CD4-positive, alpha-beta memory T cell (primary cell): ENCODE data around the gene MTO1. TPM values are rescaled to one million over a fixed set of nuclear protein-coding genes. Genes with fewer than 3 reads are reported as not detected.

ENCODE experiments used
- CTCF ChIA-PET: fragments of 350-600 bp; sonication (Branson Sonifier 250); formaldehyde crosslinking; loops from one replicate; lab custom pipeline; 2021; ENCODE audit warnings: inconsistent platforms; ENCODE audit not compliant: partially characterized antibody; lab: Charles Lee
- POLR2A ChIA-PET: fragments of 350-600 bp; sonication (Branson Sonifier 250); formaldehyde crosslinking; loops from one replicate; lab custom pipeline; 2021; ENCODE audit not compliant: partially characterized antibody; lab: Charles Lee
- DNase-seq, 5 donors: peaks; one replicate each; pipeline versions ENCODE4 v3.0.0 to v3.0.0-alpha.2; 2020 to 2022; ENCODE audit warnings: mixed read lengths in 1 of 5
- H3K27ac ChIP-seq: one replicate; pipeline ENCODE4 v1.7.0; 2013; ENCODE audit warnings: low read depth, low read length
- H3K27me3 ChIP-seq: 2 replicates; pipeline ENCODE4 v1.7.0; 2013; ENCODE audit warnings: mild to moderate bottlenecking, low read length, moderate library complexity; ENCODE audit not compliant: insufficient read depth
- H3K36me3 ChIP-seq: 2 replicates; pipeline ENCODE4 v1.7.0; 2013; ENCODE audit warnings: mild to moderate bottlenecking, low read length, moderate library complexity; ENCODE audit not compliant: insufficient read depth
- H3K4me1 ChIP-seq: 2 replicates; pipeline ENCODE4 v1.7.0; 2013; ENCODE audit warnings: mild to moderate bottlenecking, low read length, moderate library complexity; ENCODE audit not compliant: insufficient read depth
- H3K4me3 ChIP-seq, 2 donors: one replicate each; pipeline ENCODE4 v1.7.0; 2013; ENCODE audit warnings: low read length in 2 of 2, mild to moderate bottlenecking in 1 of 2
- H3K9me3 ChIP-seq, 2 donors: one replicate each; pipeline ENCODE4 v1.7.0; 2013; ENCODE audit warnings: low read length in 2 of 2, control low read depth in 1 of 2; ENCODE audit not compliant: control insufficient read depth in 1 of 2
- H3K27ac Mint-ChIP-seq, 7 donors: one replicate each; pipeline ENCODE4 v1.8.0; 2020 to 2021; ENCODE audit warnings: mixed read lengths in 7 of 7, mild to moderate bottlenecking in 6 of 7, inconsistent platforms in 3 of 7, moderate library complexity in 3 of 7
- H3K27me3 Mint-ChIP-seq, 2 donors: one replicate each; pipeline ENCODE4 v1.8.0; 2020 to 2021; ENCODE audit warnings: mixed read lengths in 2 of 2
- H3K36me3 Mint-ChIP-seq, 2 donors: one replicate each; pipeline ENCODE4 v1.8.0; 2020 to 2021; ENCODE audit warnings: mixed read lengths in 2 of 2, inconsistent platforms in 1 of 2, mild to moderate bottlenecking in 1 of 2
- H3K4me1 Mint-ChIP-seq, 4 donors: one replicate each; pipeline ENCODE4 v1.8.0; 2020 to 2021; ENCODE audit warnings: mixed read lengths in 4 of 4, mild to moderate bottlenecking in 1 of 4
- H3K4me3 Mint-ChIP-seq, 8 donors: one replicate each; pipeline ENCODE4 v1.8.0; 2020 to 2021; ENCODE audit warnings: mixed read lengths in 8 of 8, mild to moderate bottlenecking in 7 of 8, moderate library complexity in 6 of 8, inconsistent platforms in 3 of 8
- H3K9me3 Mint-ChIP-seq, 8 donors: one replicate each; pipeline ENCODE4 v1.8.0; 2020 to 2021; ENCODE audit warnings: mixed read lengths in 8 of 8, mild to moderate bottlenecking in 5 of 8, inconsistent platforms in 3 of 8, moderate library complexity in 1 of 8
- intact Hi-C: fragments of 100-400 bp; cut with micrococcal nuclease; formaldehyde crosslinking; loops from one replicate; pipeline ENCODE4 v1.15.1; 2023
- polyA plus RNA-seq, 2 donors: library from polyadenylated mRNA; unstranded; fragments of 300-500 nt; fragmentation: Illumina TruSeq; gene quantifications; one replicate each; pipeline ENCODE4 v1.2.3, GENCODE V29; 2021
- total RNA-seq, 2 experiments: library from RNA; stranded (reverse); gene quantifications; one replicate each; pipeline ENCODE4 v1.2.3, GENCODE V29; 2021

The MTO1 gene
- 10 to 100 TPM; 98.9 to 99.8 TPM for total RNA-seq
- polyA plus RNA-seq = 10 to 100 TPM; 31.7 to 40.9 TPM

GRCh38 chr6:73461537-73462350 is at the start of gene MTO1:
TSS of gene MTO1 (plus strand) at chr6:73461737. CDS start at chr6:73461855, 118 bp downstream.
- POLR2A ChIA-PET = interaction anchor here (0.6 to 4.8 kb wide), 37 partner anchors 10 to 1782 kb away, joined by 3 to 135 read pairs (median 6); partner anchors contain the start of genes CGAS, COX7A2, DDX43 and EEF1A1
- peaks cover 25 to 64% (median 44%) of the 10 kb centered on the region in 4 donors for H3K4me1 Mint-ChIP-seq
- Histone ChIP-seq H3K4me1 (peaks cover 46% of the 10 kb centered on the region), H3K27ac (peak within 1 kb of the TSS; percentile 91), H3K36me3 (peaks cover 6% of the 10 kb centered on the region), H3K4me3 (peak within 1 kb of the TSS; percentile 89 to 100), H3K9me3 (no peaks in the 10 kb centered on the region), H3K27me3 (no peaks in the 10 kb centered on the region)
- peak within 1 kb of the TSS; percentile 95 to 99 (median 97) for H3K4me3 Mint-ChIP-seq
- no peaks in the 10 kb centered on the region for H3K9me3 Mint-ChIP-seq
- H3K27me3 Mint-ChIP-seq = no peaks in the 10 kb centered on the region
- peaks cover 9 to 31% of the 10 kb centered on the region in 2 donors for H3K36me3 Mint-ChIP-seq
- DNase-seq = peak; percentile 83 to 93 (median 84)
- intact Hi-C loops = loop anchor here (1.0 to 2.0 kb wide), 5 partner anchors 9 to 191 kb away; partner anchors contain the start of genes CGAS, EEF1A1 and SLC17A5
- peak within 1 kb of the TSS; percentile 95 to 100 (median 98) for H3K27ac Mint-ChIP-seq
- CTCF ChIA-PET = interaction anchor here (0.7 to 4.6 kb wide), 20 partner anchors 10 to 192 kb away, joined by 3 to 42 read pairs (median 5); partner anchors contain the start of genes CGAS and SLC17A5

GRCh38 chr6:73413102-73413501 is 48.4 kb upstream of the MTO1 start:
- no peaks in the 10 kb centered on the region for H3K36me3 ChIP-seq
- H3K27ac Mint-ChIP-seq = no peak overlapping the region
- H3K4me1 ChIP-seq = peaks cover 2% of the 10 kb centered on the region
- H3K9me3 Mint-ChIP-seq = no peaks in the 10 kb centered on the region
- H3K9me3 ChIP-seq = no peaks in the 10 kb centered on the region
- no peaks in the 10 kb centered on the region for H3K27me3 Mint-ChIP-seq
- intact Hi-C loops = no loop called here
- DNase-seq = no peak
- no peak overlapping the region for H3K4me3 Mint-ChIP-seq
- no peak overlapping the region for H3K27ac ChIP-seq
- H3K4me1 Mint-ChIP-seq = peaks cover 2 to 6% (median 4%) of the 10 kb centered on the region in 4 donors
- ChIA-PET POLR2A (no interaction called here), CTCF (no interaction called here)
- no peaks in the 10 kb centered on the region for H3K27me3 ChIP-seq
- peaks cover 4 to 14% of the 10 kb centered on the region in 2 donors for H3K36me3 Mint-ChIP-seq
- no peak overlapping the region for H3K4me3 ChIP-seq

- H3K4me1 Mint-ChIP-seq = peaks cover 21 to 29% (median 22%) of the 10 kb centered on the region in 4 donors
- DNase-seq = no peak
- no peak overlapping the region for H3K4me3 ChIP-seq
- ChIA-PET POLR2A (interaction anchor here (0.7 to 0.8 kb wide), 2 partner anchors 23 to 154 kb away, joined by 3 read pairs; no protein-coding TSS in a partner anchor), CTCF (no interaction called here)
- no peaks in the 10 kb centered on the region for H3K36me3 ChIP-seq
- no peaks in the 10 kb centered on the region for H3K27me3 Mint-ChIP-seq
- intact Hi-C loops = no loop called here
- H3K4me3 Mint-ChIP-seq = peak overlapping the region in 3 of 8 donors; percentile 15 to 61 (median 43)
- peaks cover 14 to 22% of the 10 kb centered on the region in 2 donors for H3K36me3 Mint-ChIP-seq
- peak overlapping the region; percentile 35 to 90 (median 84) for H3K27ac Mint-ChIP-seq
- H3K9me3 Mint-ChIP-seq = no peaks in the 10 kb centered on the region
- peaks cover 26% of the 10 kb centered on the region for H3K4me1 ChIP-seq
- no peaks in the 10 kb centered on the region for H3K9me3 ChIP-seq
- no peak overlapping the region for H3K27ac ChIP-seq
- no peaks in the 10 kb centered on the region for H3K27me3 ChIP-seq
Observed at GRCh38 chr6:73418081-73418741, 43.3 kb upstream of the MTO1 start.

GRCh38 chr6:73421534-73421933 is 40.0 kb upstream of the MTO1 start:
- no peaks in the 10 kb centered on the region for H3K9me3 Mint-ChIP-seq
- no peak for DNase-seq
- no peaks in the 10 kb centered on the region for H3K27me3 Mint-ChIP-seq
- ChIA-PET POLR2A (interaction anchor here (0.6 to 4.4 kb wide), 9 partner anchors 10 to 233 kb away, joined by 3 to 33 read pairs (median 6); partner anchors contain the start of genes CGAS, EEF1A1, MTO1 and SLC17A5), CTCF (interaction anchor here (0.7 to 3.0 kb wide), 7 partner anchors 20 to 45 kb away, joined by 3 to 18 read pairs (median 3); partner anchors contain the start of genes CGAS, DDX43 and MTO1)
- H3K27me3 ChIP-seq = no peaks in the 10 kb centered on the region
- H3K27ac Mint-ChIP-seq = peak overlapping the region; percentile 95 to 99 (median 98)
- peaks cover 33% of the 10 kb centered on the region for H3K4me1 ChIP-seq
- peak overlapping the region in 1 of 2 donors; percentile 45 for H3K4me3 ChIP-seq
- peaks cover 6% of the 10 kb centered on the region for H3K36me3 ChIP-seq
- intact Hi-C loops = no loop called here
- no peaks in the 10 kb centered on the region for H3K9me3 ChIP-seq
- H3K4me3 Mint-ChIP-seq = peak overlapping the region in 7 of 8 donors; percentile 6 to 80 (median 74)
- peaks cover 21 to 35% (median 22%) of the 10 kb centered on the region in 4 donors for H3K4me1 Mint-ChIP-seq
- peaks cover 16 to 20% of the 10 kb centered on the region in 2 donors for H3K36me3 Mint-ChIP-seq
- H3K27ac ChIP-seq = peak overlapping the region; percentile 76

GRCh38 chr6:73435236-73435635 is 26.3 kb upstream of the MTO1 start:
- H3K4me3 ChIP-seq = no peak overlapping the region
- no peaks in the 10 kb centered on the region for H3K9me3 ChIP-seq
- no peak overlapping the region for H3K27ac ChIP-seq
- H3K27me3 ChIP-seq = no peaks in the 10 kb centered on the region
- no peak for DNase-seq
- peaks cover 14% of the 10 kb centered on the region for H3K4me1 ChIP-seq
- Mint-ChIP-seq H3K27ac (peak overlapping the region in 3 of 7 donors; percentile 22 to 55 (median 37)), H3K4me3 (no peak overlapping the region), H3K27me3 (no peaks in the 10 kb centered on the region), H3K36me3 (peaks cover 18 to 53% of the 10 kb centered on the region in 2 donors), H3K9me3 (no peaks in the 10 kb centered on the region), H3K4me1 (peaks cover 11 to 27% (median 20%) of the 10 kb centered on the region in 4 donors)
- intact Hi-C loops = no loop called here
- ChIA-PET CTCF (no interaction called here), POLR2A (interaction anchor here (0.5 to 2.6 kb wide), 4 partner anchors 9 to 70 kb away, joined by 3 to 8 read pairs (median 4); partner anchors contain the start of genes CGAS and MTO1)
- peaks cover 22% of the 10 kb centered on the region for H3K36me3 ChIP-seq

- Mint-ChIP-seq H3K27ac (peak overlapping the region in 3 of 7 donors; percentile 2 to 75 (median 73)), H3K27me3 (no peaks in the 10 kb centered on the region), H3K36me3 (peaks cover 33 to 52% of the 10 kb centered on the region in 2 donors), H3K4me3 (no peak overlapping the region), H3K9me3 (no peaks in the 10 kb centered on the region), H3K4me1 (peaks cover 27 to 51% (median 37%) of the 10 kb centered on the region in 4 donors)
- Histone ChIP-seq H3K4me3 (no peak overlapping the region), H3K4me1 (peaks cover 29% of the 10 kb centered on the region), H3K36me3 (peaks cover 14% of the 10 kb centered on the region), H3K9me3 (no peaks in the 10 kb centered on the region), H3K27me3 (no peaks in the 10 kb centered on the region), H3K27ac (no peak overlapping the region)
- DNase-seq = no peak
- intact Hi-C loops = no loop called here
- POLR2A ChIA-PET = no interaction called here
- CTCF ChIA-PET = interaction anchor here (0.7 to 1.6 kb wide), 3 partner anchors 9 to 77 kb away, joined by 3 to 6 read pairs (median 3); partner anchors contain the start of gene MTO1
Observed at GRCh38 chr6:73443555-73443954, 18.0 kb upstream of the MTO1 start.
